Ovary (tissue), 3 donors: Measurements from ENCODE around the gene PRSS38.

Source experiments
- POLR2A ChIP-seq: fragments of 450-650 bp; IDR thresholded peaks from one replicate; pipeline ENCODE4 v1.6.1; 2017; ENCODE audit warnings: antibody characterized with exemption, mild to moderate bottlenecking, moderate library complexity
- TF ChIP-seq, protein P1 (sequence below), 3 donors: fragments of 450-650 bp in 2 of 3; fragments of 200-600 bp in 1 of 3; IDR thresholded peaks; one replicate each; pipeline versions ENCODE4 v1.5.1 to v1.8.0; 2016 to 2022; ENCODE audit warnings: antibody characterized with exemption in 3 of 3, mild to moderate bottlenecking in 1 of 3
- donor health status: DM: no; HTN: no; CAD: no.

- TF ChIP-seq, protein P1, sequence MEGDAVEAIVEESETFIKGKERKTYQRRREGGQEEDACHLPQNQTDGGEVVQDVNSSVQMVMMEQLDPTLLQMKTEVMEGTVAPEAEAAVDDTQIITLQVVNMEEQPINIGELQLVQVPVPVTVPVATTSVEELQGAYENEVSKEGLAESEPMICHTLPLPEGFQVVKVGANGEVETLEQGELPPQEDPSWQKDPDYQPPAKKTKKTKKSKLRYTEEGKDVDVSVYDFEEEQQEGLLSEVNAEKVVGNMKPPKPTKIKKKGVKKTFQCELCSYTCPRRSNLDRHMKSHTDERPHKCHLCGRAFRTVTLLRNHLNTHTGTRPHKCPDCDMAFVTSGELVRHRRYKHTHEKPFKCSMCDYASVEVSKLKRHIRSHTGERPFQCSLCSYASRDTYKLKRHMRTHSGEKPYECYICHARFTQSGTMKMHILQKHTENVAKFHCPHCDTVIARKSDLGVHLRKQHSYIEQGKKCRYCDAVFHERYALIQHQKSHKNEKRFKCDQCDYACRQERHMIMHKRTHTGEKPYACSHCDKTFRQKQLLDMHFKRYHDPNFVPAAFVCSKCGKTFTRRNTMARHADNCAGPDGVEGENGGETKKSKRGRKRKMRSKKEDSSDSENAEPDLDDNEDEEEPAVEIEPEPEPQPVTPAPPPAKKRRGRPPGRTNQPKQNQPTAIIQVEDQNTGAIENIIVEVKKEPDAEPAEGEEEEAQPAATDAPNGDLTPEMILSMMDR (IDR thresholded peaks at IDR 0.05): no peak
- no peak for TF ChIP-seq POLR2A
Observed at GRCh38 chr1:227780101-227781044, 35.1 kb upstream of the PRSS38 start.
